Natural killer cell (primary cell): Measurements from ENCODE around the gene RPGRIP1. TPM values are rescaled to one million over a fixed set of nuclear protein-coding genes. Genes with fewer than 3 reads are reported as not detected.

ENCODE experiments used
- ATAC-seq, 3 donors: fragments of 150-1000 bp in 2 of 3; fragments of 200-7000 bp in 1 of 3; cut with Tn5 transposase; 1 replicate in 1 of 3; 2 replicates in 2 of 3; pipeline ENCODE4 v1.10.0; 2021; ENCODE audit warnings: mild to moderate bottlenecking in 2 of 3, moderate library complexity in 2 of 3
- DNase-seq, 2 donors: peaks; one replicate each; pipeline versions ENCODE4 v3.0.0 to v3.0.0-alpha.2; 2013 to 2021; ENCODE audit warnings: mixed read lengths in 1 of 2
- H3K27ac ChIP-seq: one replicate; pipeline ENCODE4 v1.5.1; 2013; ENCODE audit warnings: mild to moderate bottlenecking, low read length
- H3K27me3 ChIP-seq: one replicate; pipeline ENCODE4 v1.6.1; 2013; ENCODE audit warnings: low read length; ENCODE audit not compliant: control insufficient read depth, insufficient read depth
- H3K36me3 ChIP-seq: one replicate; pipeline ENCODE4 v1.6.1; 2013; ENCODE audit warnings: low read length; ENCODE audit not compliant: control insufficient read depth, insufficient read depth
- H3K4me1 ChIP-seq: one replicate; pipeline ENCODE4 v1.6.1; 2013; ENCODE audit warnings: low read length; ENCODE audit not compliant: control insufficient read depth, insufficient read depth
- H3K4me3 ChIP-seq: one replicate; pipeline ENCODE4 v1.5.1; 2013; ENCODE audit warnings: low read length
- H3K9me3 ChIP-seq: one replicate; pipeline ENCODE4 v1.6.1; 2013; ENCODE audit warnings: low read length; ENCODE audit not compliant: control insufficient read depth, insufficient read depth
- H3K27ac Mint-ChIP-seq, 2 donors: one replicate each; pipeline ENCODE4 v1.8.0; 2022; ENCODE audit warnings: mild to moderate bottlenecking in 2 of 2, mixed read lengths in 2 of 2, moderate library complexity in 1 of 2
- H3K27me3 Mint-ChIP-seq, 2 donors: one replicate each; pipeline ENCODE4 v1.8.0; 2022; ENCODE audit warnings: low read depth in 2 of 2, mixed read lengths in 2 of 2
- H3K36me3 Mint-ChIP-seq: one replicate; pipeline ENCODE4 v1.8.0; 2022; ENCODE audit warnings: mixed read lengths
- H3K4me1 Mint-ChIP-seq, 2 donors: one replicate each; pipeline ENCODE4 v1.8.0; 2022; ENCODE audit warnings: mixed read lengths in 2 of 2
- H3K4me3 Mint-ChIP-seq: one replicate; pipeline ENCODE4 v1.8.0; 2022; ENCODE audit warnings: mild to moderate bottlenecking, moderate library complexity, mixed read lengths
- H3K9me3 Mint-ChIP-seq, 2 donors: one replicate each; pipeline ENCODE4 v1.8.0; 2022; ENCODE audit warnings: mixed read lengths in 2 of 2
- WGBS: methylation state at CpG from one replicate; pipeline ENCODE4 v1.1.7; 2013; ENCODE audit warnings: missing lambda C conversion rate; ENCODE audit not compliant: insufficient coverage; 5-methylcytosine and 5-hydroxymethylcytosine counted together
- intact Hi-C: fragments of 100-400 bp; cut with micrococcal nuclease; formaldehyde crosslinking; loops from one replicate; pipeline ENCODE4 v1.14.2; 2022
- total RNA-seq, 4 donors: library from RNA; stranded (reverse); fragments of 120-200 nt in 1 of 4; gene quantifications; one replicate each; pipeline versions ENCODE4 v1.2.3 to v1.2.4, GENCODE V29; 2013 to 2022
- TF ChIP-seq, protein P1 (sequence below): fragments of 200-600 bp; IDR thresholded peaks from one replicate; pipeline ENCODE4 v1.8.0; 2022; ENCODE audit warnings: antibody characterized with exemption

The RPGRIP1 gene
- total RNA-seq, 3 donors from 2014 or later (not counting 1 experiment from before 2014, with no cell fraction given) = 0.68 to 0.85 TPM; not detected in 1

DNA sequence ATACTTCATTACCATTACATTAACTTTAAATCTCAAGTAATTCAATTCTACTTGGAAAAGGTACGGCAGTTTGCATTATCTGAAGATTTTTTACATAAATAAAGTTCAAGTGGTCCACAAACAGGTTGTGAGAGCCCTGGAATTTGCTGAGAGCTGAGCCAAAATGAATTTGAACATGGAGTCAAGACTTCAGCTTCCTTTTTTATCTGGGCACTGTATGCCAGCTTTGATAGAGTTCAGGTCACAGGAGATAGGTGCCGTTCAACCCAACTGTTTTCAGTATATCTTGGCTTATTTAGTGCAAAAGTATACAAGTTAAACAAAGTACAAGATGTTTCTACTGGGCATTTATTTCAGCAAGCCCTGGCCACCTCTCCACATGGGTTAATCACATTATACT lies 39.5 kb upstream of the RPGRIP1 start:
- H3K27ac ChIP-seq = no peak overlapping the region
- no peaks in the 10 kb centered on the region for H3K27me3 ChIP-seq
- Mint-ChIP-seq H3K27ac (peak overlapping the region; percentile 53 to 83), H3K36me3 (no peaks in the 10 kb centered on the region), H3K4me3 (peak overlapping the region; percentile 28), H3K27me3 (no peaks in the 10 kb centered on the region), H3K4me1 (peaks cover 62 to 63% of the 10 kb centered on the region in 2 donors), H3K9me3 (no peaks in the 10 kb centered on the region)
- H3K36me3 ChIP-seq = peaks cover 37% of the 10 kb centered on the region
- no peaks in the 10 kb centered on the region for H3K9me3 ChIP-seq
- intact Hi-C loops = no loop called here
- peaks cover 22% of the 10 kb centered on the region for H3K4me1 ChIP-seq
- H3K4me3 ChIP-seq = no peak overlapping the region
- TF ChIP-seq, protein P1, sequence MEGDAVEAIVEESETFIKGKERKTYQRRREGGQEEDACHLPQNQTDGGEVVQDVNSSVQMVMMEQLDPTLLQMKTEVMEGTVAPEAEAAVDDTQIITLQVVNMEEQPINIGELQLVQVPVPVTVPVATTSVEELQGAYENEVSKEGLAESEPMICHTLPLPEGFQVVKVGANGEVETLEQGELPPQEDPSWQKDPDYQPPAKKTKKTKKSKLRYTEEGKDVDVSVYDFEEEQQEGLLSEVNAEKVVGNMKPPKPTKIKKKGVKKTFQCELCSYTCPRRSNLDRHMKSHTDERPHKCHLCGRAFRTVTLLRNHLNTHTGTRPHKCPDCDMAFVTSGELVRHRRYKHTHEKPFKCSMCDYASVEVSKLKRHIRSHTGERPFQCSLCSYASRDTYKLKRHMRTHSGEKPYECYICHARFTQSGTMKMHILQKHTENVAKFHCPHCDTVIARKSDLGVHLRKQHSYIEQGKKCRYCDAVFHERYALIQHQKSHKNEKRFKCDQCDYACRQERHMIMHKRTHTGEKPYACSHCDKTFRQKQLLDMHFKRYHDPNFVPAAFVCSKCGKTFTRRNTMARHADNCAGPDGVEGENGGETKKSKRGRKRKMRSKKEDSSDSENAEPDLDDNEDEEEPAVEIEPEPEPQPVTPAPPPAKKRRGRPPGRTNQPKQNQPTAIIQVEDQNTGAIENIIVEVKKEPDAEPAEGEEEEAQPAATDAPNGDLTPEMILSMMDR = no peak
- 78% methylated on average over 2 of the region's 2 CpGs for WGBS
- DNase-seq (no peak), ATAC-seq (peak in 1 of 3 donors; percentile 14)

DNA sequence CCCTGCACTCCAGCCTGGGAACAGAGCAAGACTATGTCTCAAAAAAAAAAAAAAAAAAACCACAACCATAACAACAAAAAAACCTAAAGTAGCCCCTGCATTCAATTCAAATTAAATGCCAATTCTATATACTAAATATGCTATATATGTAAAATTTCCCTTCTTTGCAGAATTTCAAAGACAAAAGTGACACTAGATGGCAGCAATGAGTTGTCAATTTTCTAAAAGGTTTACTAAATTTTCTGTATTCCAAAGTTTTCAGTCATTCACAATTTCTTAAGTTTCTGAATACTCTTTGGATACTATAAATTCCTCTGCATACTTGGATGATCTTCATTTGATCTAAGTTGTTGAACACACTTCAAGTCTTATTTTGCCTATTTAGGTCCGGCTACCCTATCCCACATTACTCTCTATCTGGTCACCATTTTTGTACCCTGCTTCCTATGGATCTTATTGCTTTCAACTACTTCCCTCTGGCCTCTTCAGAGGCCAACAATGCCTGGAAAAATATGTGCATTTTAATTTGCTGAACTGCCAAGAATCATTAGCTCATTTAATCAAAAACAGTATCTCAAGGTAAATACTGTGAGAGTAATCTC lies 38.6 kb upstream of the RPGRIP1 start:
- Mint-ChIP-seq H3K9me3 (no peaks in the 10 kb centered on the region), H3K27me3 (no peaks in the 10 kb centered on the region), H3K4me1 (peaks cover 62 to 65% of the 10 kb centered on the region in 2 donors), H3K4me3 (no peak overlapping the region), H3K27ac (peak overlapping the region; percentile 53 to 83), H3K36me3 (no peaks in the 10 kb centered on the region)
- 71% methylated on average over 1 of the region's 1 CpG for WGBS
- Histone ChIP-seq H3K27ac (no peak overlapping the region), H3K27me3 (no peaks in the 10 kb centered on the region), H3K36me3 (peaks cover 39% of the 10 kb centered on the region), H3K9me3 (no peaks in the 10 kb centered on the region), H3K4me3 (no peak overlapping the region), H3K4me1 (peaks cover 22% of the 10 kb centered on the region)
- intact Hi-C loops = no loop called here
- DNase-seq = peak in 1 of 2 donors; percentile 68
- TF ChIP-seq, protein P1 = peak; percentile 70
- ATAC-seq = peak in 1 of 3 donors; percentile 29

DNA sequence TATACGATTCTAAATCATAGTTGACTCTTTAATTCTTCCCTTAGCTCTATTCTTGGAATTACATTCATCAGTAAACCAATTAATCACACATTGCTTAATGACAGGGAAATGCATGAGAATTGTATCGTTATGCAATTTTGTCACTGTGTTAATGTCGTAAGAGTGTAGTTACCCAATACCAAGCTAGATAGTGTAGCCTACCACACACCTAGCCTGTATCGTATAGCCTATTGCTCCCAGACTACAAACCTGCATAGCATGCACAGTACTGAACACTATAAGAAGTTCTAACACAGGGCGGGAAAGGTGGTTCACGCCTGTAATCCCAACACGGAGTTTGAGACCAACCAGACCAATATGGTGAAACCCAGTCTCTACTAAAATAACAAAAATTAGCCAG lies 35.3 kb upstream of the RPGRIP1 start:
- ATAC-seq = peak in 1 of 3 donors; percentile 14
- H3K9me3 Mint-ChIP-seq = no peaks in the 10 kb centered on the region
- intact Hi-C loops = no loop called here
- H3K27ac Mint-ChIP-seq = peak overlapping the region; percentile 58 to 66
- DNase-seq = no peak
- 89% methylated on average over 6 of the region's 7 CpGs for WGBS
- H3K27me3 Mint-ChIP-seq = no peaks in the 10 kb centered on the region
- peaks cover 19% of the 10 kb centered on the region for H3K4me1 ChIP-seq
- H3K4me1 Mint-ChIP-seq = peaks cover 64 to 69% of the 10 kb centered on the region in 2 donors
- H3K27me3 ChIP-seq = no peaks in the 10 kb centered on the region
- TF ChIP-seq, protein P1 = no peak
- H3K36me3 Mint-ChIP-seq = no peaks in the 10 kb centered on the region
- H3K4me3 ChIP-seq = no peak overlapping the region
- H3K9me3 ChIP-seq = no peaks in the 10 kb centered on the region
- H3K27ac ChIP-seq = no peak overlapping the region
- peaks cover 45% of the 10 kb centered on the region for H3K36me3 ChIP-seq
- no peak overlapping the region for H3K4me3 Mint-ChIP-seq

DNA sequence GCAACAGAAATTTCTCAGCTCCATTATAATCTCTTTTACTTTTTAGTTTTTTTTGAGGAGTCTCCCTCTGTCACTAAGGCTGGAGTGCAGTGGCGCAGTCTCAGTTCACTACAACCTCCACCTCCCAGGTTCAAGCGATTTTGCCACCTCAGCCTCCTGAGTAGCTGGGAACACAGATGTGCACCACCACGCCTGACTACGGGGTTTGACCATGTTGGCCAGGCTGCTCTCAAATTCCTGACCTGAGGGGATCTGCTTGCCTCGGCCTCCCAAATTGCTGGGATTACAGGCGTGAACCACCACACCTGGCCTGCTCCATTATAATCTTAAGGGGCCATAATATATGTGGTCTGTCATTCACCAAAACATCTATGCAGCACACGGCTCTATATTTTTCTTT lies 34.1 kb upstream of the RPGRIP1 start:
- H3K4me1 Mint-ChIP-seq = peaks cover 60 to 61% of the 10 kb centered on the region in 2 donors
- H3K27me3 Mint-ChIP-seq = no peaks in the 10 kb centered on the region
- intact Hi-C loops = no loop called here
- H3K4me3 Mint-ChIP-seq = no peak overlapping the region
- Histone ChIP-seq H3K4me3 (no peak overlapping the region), H3K9me3 (no peaks in the 10 kb centered on the region), H3K36me3 (peaks cover 57% of the 10 kb centered on the region), H3K27ac (no peak overlapping the region), H3K27me3 (no peaks in the 10 kb centered on the region), H3K4me1 (peaks cover 14% of the 10 kb centered on the region)
- 89% methylated on average over 7 of the region's 7 CpGs for WGBS
- H3K9me3 Mint-ChIP-seq = no peaks in the 10 kb centered on the region
- no peak for ATAC-seq
- TF ChIP-seq, protein P1 = no peak
- no peak for DNase-seq
- no peaks in the 10 kb centered on the region for H3K36me3 Mint-ChIP-seq
- H3K27ac Mint-ChIP-seq = peak overlapping the region; percentile 39 to 73
